ENCODE measurements around the gene CLIP2.
"Not testable (repeated sequence)": the region's sequence is repeated elsewhere in the genome, so short reads cannot be mapped to it uniquely, and the experiment has no call there.

Gene CLIP2

GRCh38 chr7:74306730-74307469 lies 17.7 kb downstream of the CLIP2 start:
- Histone ChIP-seq H3K4me3 (ENCODE audit: low read length) (no peak overlapping the region), H3K9ac (ENCODE audit: low read length) (no peak overlapping the region), H3K9me3 (ENCODE audit: control insufficient read depth, low read depth, low read length) (no peaks in the 10 kb centered on the region), H3K36me3 (ENCODE audit: control insufficient read depth, low read depth, low read length) (no peaks in the 10 kb centered on the region), H3K27ac (ENCODE audit: low read length) (no peak overlapping the region), H3K27me3 (ENCODE audit: control insufficient read depth, insufficient read depth, low read length) (no peaks in the 10 kb centered on the region), H3K4me1 (ENCODE audit: control insufficient read depth, low read depth, low read length) (no peaks in the 10 kb centered on the region)

GRCh38 chr7:74307738-74308505 lies 18.7 kb downstream of the CLIP2 start:
- no peaks in the 10 kb centered on the region for H3K9me3 ChIP-seq (ENCODE audit: control insufficient read depth, low read depth, low read length)
- H3K4me3 ChIP-seq (ENCODE audit: low read length): no peak overlapping the region
- no peak overlapping the region for H3K27ac ChIP-seq (ENCODE audit: low read length)
- no peaks in the 10 kb centered on the region for H3K36me3 ChIP-seq (ENCODE audit: control insufficient read depth, low read depth, low read length)
- no peak overlapping the region for H3K9ac ChIP-seq (ENCODE audit: low read length)
- no peaks in the 10 kb centered on the region for H3K27me3 ChIP-seq (ENCODE audit: control insufficient read depth, insufficient read depth, low read length)
- no peaks in the 10 kb centered on the region for H3K4me1 ChIP-seq (ENCODE audit: control insufficient read depth, low read depth, low read length)

GRCh38 chr7:74309181-74309580 lies 20.0 kb downstream of the CLIP2 start:
- no peak overlapping the region for H3K27ac ChIP-seq (ENCODE audit: low read length)
- H3K9me3 ChIP-seq (ENCODE audit: control insufficient read depth, low read depth, low read length): no peaks in the 10 kb centered on the region
- no peak overlapping the region for H3K9ac ChIP-seq (ENCODE audit: low read length)
- H3K4me1 ChIP-seq (ENCODE audit: control insufficient read depth, low read depth, low read length): no peaks in the 10 kb centered on the region
- H3K27me3 ChIP-seq (ENCODE audit: control insufficient read depth, insufficient read depth, low read length): no peaks in the 10 kb centered on the region
- H3K4me3 ChIP-seq (ENCODE audit: low read length): no peak overlapping the region
- H3K36me3 ChIP-seq (ENCODE audit: control insufficient read depth, low read depth, low read length): no peaks in the 10 kb centered on the region

- Histone ChIP-seq H3K9me3 (ENCODE audit: control insufficient read depth, low read depth, low read length) (no peaks in the 10 kb centered on the region), H3K4me1 (ENCODE audit: control insufficient read depth, low read depth, low read length) (no peaks in the 10 kb centered on the region), H3K27ac (ENCODE audit: low read length) (no peak overlapping the region), H3K27me3 (ENCODE audit: control insufficient read depth, insufficient read depth, low read length) (no peaks in the 10 kb centered on the region), H3K4me3 (ENCODE audit: low read length) (no peak overlapping the region), H3K9ac (ENCODE audit: low read length) (no peak overlapping the region), H3K36me3 (ENCODE audit: control insufficient read depth, low read depth, low read length) (no peaks in the 10 kb centered on the region)
Observed at GRCh38 chr7:74311305-74311744, 22.1 kb downstream of the CLIP2 start.

- no peak overlapping the region for H3K9ac ChIP-seq (ENCODE audit: low read length)
- H3K27ac ChIP-seq (ENCODE audit: low read length): no peak overlapping the region
Observed at GRCh38 chr7:74312418-74313028, 23.3 kb downstream of the CLIP2 start.

GRCh38 chr7:74315891-74316290 lies 26.7 kb downstream of the CLIP2 start:
- H3K4me1 ChIP-seq (ENCODE audit: control insufficient read depth, low read depth, low read length); H3K9me3 ChIP-seq (ENCODE audit: control insufficient read depth, low read depth, low read length); H3K27ac ChIP-seq (ENCODE audit: low read length); H3K36me3 ChIP-seq (ENCODE audit: control insufficient read depth, low read depth, low read length); H3K9ac ChIP-seq (ENCODE audit: low read length); H3K4me3 ChIP-seq (ENCODE audit: low read length); H3K27me3 ChIP-seq (ENCODE audit: control insufficient read depth, insufficient read depth, low read length): not testable (repeated sequence)

More at GRCh38 chr7:74312418-74313028, 23.3 kb downstream of the CLIP2 start:
- Histone ChIP-seq H3K27me3 (ENCODE audit: control insufficient read depth, insufficient read depth, low read length) (no peaks in the 10 kb centered on the region), H3K4me1 (ENCODE audit: control insufficient read depth, low read depth, low read length) (no peaks in the 10 kb centered on the region), H3K36me3 (ENCODE audit: control insufficient read depth, low read depth, low read length) (no peaks in the 10 kb centered on the region), H3K9me3 (ENCODE audit: control insufficient read depth, low read depth, low read length) (no peaks in the 10 kb centered on the region), H3K4me3 (ENCODE audit: low read length) (no peak overlapping the region)

GRCh38 chr7:74317146-74317782 lies 28.1 kb downstream of the CLIP2 start:
- Histone ChIP-seq H3K9me3 (ENCODE audit: control insufficient read depth, low read depth, low read length) (no peaks in the 10 kb centered on the region), H3K27me3 (ENCODE audit: control insufficient read depth, insufficient read depth, low read length) (no peaks in the 10 kb centered on the region), H3K36me3 (ENCODE audit: control insufficient read depth, low read depth, low read length) (no peaks in the 10 kb centered on the region), H3K9ac (ENCODE audit: low read length) (no peak overlapping the region), H3K4me3 (ENCODE audit: low read length) (no peak overlapping the region), H3K27ac (ENCODE audit: low read length) (no peak overlapping the region), H3K4me1 (ENCODE audit: control insufficient read depth, low read depth, low read length) (peaks cover 3% of the 10 kb centered on the region)

- H3K9ac ChIP-seq (ENCODE audit: low read length): no peak overlapping the region
- H3K9me3 ChIP-seq (ENCODE audit: control insufficient read depth, low read depth, low read length): no peaks in the 10 kb centered on the region
Observed at GRCh38 chr7:74318043-74318442, 28.8 kb downstream of the CLIP2 start.

GRCh38 chr7:74320645-74321221 lies 31.5 kb downstream of the CLIP2 start:
- no peaks in the 10 kb centered on the region for H3K36me3 ChIP-seq (ENCODE audit: control insufficient read depth, low read depth, low read length)
- H3K4me3 ChIP-seq (ENCODE audit: low read length): no peak overlapping the region
- no peaks in the 10 kb centered on the region for H3K27me3 ChIP-seq (ENCODE audit: control insufficient read depth, insufficient read depth, low read length)
- H3K4me1 ChIP-seq (ENCODE audit: control insufficient read depth, low read depth, low read length): peaks cover 3% of the 10 kb centered on the region
- no peak overlapping the region for H3K27ac ChIP-seq (ENCODE audit: low read length)
- H3K9ac ChIP-seq (ENCODE audit: low read length): no peak overlapping the region
- H3K9me3 ChIP-seq (ENCODE audit: control insufficient read depth, low read depth, low read length): no peaks in the 10 kb centered on the region

More at GRCh38 chr7:74318043-74318442, 28.8 kb downstream of the CLIP2 start:
- H3K27me3 ChIP-seq (ENCODE audit: control insufficient read depth, insufficient read depth, low read length): no peaks in the 10 kb centered on the region
- no peak overlapping the region for H3K4me3 ChIP-seq (ENCODE audit: low read length)
- H3K4me1 ChIP-seq (ENCODE audit: control insufficient read depth, low read depth, low read length): peaks cover 3% of the 10 kb centered on the region
- H3K27ac ChIP-seq (ENCODE audit: low read length): no peak overlapping the region
- no peaks in the 10 kb centered on the region for H3K36me3 ChIP-seq (ENCODE audit: control insufficient read depth, low read depth, low read length)

GRCh38 chr7:74322892-74323291 lies 33.7 kb downstream of the CLIP2 start:
- not testable (repeated sequence) for H3K36me3 ChIP-seq (ENCODE audit: control insufficient read depth, low read depth, low read length); H3K9ac ChIP-seq (ENCODE audit: low read length); H3K4me1 ChIP-seq (ENCODE audit: control insufficient read depth, low read depth, low read length); H3K9me3 ChIP-seq (ENCODE audit: control insufficient read depth, low read depth, low read length); H3K27me3 ChIP-seq (ENCODE audit: control insufficient read depth, insufficient read depth, low read length); H3K27ac ChIP-seq (ENCODE audit: low read length); H3K4me3 ChIP-seq (ENCODE audit: low read length)

Measured in iPS-18a (cell line).